Measurements from ENCODE around the gene COL26A1. TPM values are rescaled to one million over a fixed set of nuclear protein-coding genes. Genes with fewer than 3 reads are reported as not detected.

The COL26A1 gene
- total RNA-seq, 2 donors from 2014 or later, result not detected

- Mint-ChIP-seq H3K9me3 (no peaks in the 10 kb centered on the region), H3K4me1 (ENCODE audit: low read depth in 2 of 2) (no peaks in the 10 kb centered on the region), H3K4me3 (no peak overlapping the region), H3K36me3 (no peaks in the 10 kb centered on the region), H3K27me3 (peaks cover 0 to under 1% of the 10 kb centered on the region in 2 donors), H3K27ac (no peak overlapping the region)
- ATAC-seq (no peak), DNase-seq (ENCODE audit: low spot score) (no peak)
Observed at GRCh38 chr7:101518336-101518735, 155.7 kb downstream of the COL26A1 start.

GRCh38 chr7:101519324-101520023, 156.8 kb downstream of the COL26A1 start:
- no peak overlapping the region for H3K4me3 Mint-ChIP-seq
- peak in 1 of 2 donors; percentile 36 for ATAC-seq
- no peaks in the 10 kb centered on the region for H3K9me3 Mint-ChIP-seq
- H3K4me1 Mint-ChIP-seq (ENCODE audit: low read depth in 2 of 2), result no peaks in the 10 kb centered on the region
- no peaks in the 10 kb centered on the region for H3K36me3 Mint-ChIP-seq
- DNase-seq (ENCODE audit: low spot score), result no peak
- peaks cover 0 to 5% of the 10 kb centered on the region in 2 donors for H3K27me3 Mint-ChIP-seq
- H3K27ac Mint-ChIP-seq, result no peak overlapping the region

GRCh38 chr7:101521430-101521925, 158.8 kb downstream of the COL26A1 start:
- Mint-ChIP-seq H3K36me3 (no peaks in the 10 kb centered on the region), H3K9me3 (no peaks in the 10 kb centered on the region), H3K4me1 (ENCODE audit: low read depth in 2 of 2) (no peaks in the 10 kb centered on the region), H3K4me3 (no peak overlapping the region), H3K27ac (no peak overlapping the region), H3K27me3 (peaks cover 0 to 8% of the 10 kb centered on the region in 2 donors)
- ATAC-seq (no peak), DNase-seq (ENCODE audit: low spot score) (no peak)

DNA sequence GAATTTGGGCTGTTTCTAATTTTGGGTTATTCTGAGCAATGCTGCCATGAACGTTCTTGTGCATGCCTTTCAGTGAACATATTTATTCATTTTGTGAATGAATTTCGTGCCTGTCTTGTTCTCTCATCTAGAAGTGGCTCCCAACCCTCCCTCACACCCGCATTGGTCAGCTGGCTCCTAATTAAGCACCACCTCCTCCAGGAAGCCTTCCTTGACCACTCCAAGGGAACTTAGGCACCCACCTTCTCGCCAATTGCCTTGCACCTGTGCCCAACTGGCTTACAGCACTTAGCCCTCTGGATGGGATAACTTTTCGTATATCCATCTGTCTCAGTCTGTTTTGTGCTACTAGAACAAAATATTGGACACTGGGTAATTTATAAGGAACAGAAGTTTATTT, 159.3 kb downstream of the COL26A1 start:
- no peak overlapping the region for H3K27ac Mint-ChIP-seq
- H3K4me1 Mint-ChIP-seq (ENCODE audit: low read depth in 2 of 2), result no peaks in the 10 kb centered on the region
- H3K4me3 Mint-ChIP-seq, result no peak overlapping the region
- H3K9me3 Mint-ChIP-seq, result no peaks in the 10 kb centered on the region
- no peak for ATAC-seq
- H3K27me3 Mint-ChIP-seq, result peaks cover 0 to 8% of the 10 kb centered on the region in 2 donors
- no peak for DNase-seq (ENCODE audit: low spot score)
- no peaks in the 10 kb centered on the region for H3K36me3 Mint-ChIP-seq

GRCh38 chr7:101527844-101528667, 165.4 kb downstream of the COL26A1 start:
- H3K27ac Mint-ChIP-seq, result no peak overlapping the region
- peaks cover 0 to 8% of the 10 kb centered on the region in 2 donors for H3K27me3 Mint-ChIP-seq
- H3K36me3 Mint-ChIP-seq, result no peaks in the 10 kb centered on the region
- DNase-seq (ENCODE audit: low spot score) (no peak), ATAC-seq (no peak)
- no peak overlapping the region for H3K4me3 Mint-ChIP-seq
- no peaks in the 10 kb centered on the region for H3K9me3 Mint-ChIP-seq
- H3K4me1 Mint-ChIP-seq (ENCODE audit: low read depth in 2 of 2), result peaks cover 0 to 4% of the 10 kb centered on the region in 2 donors

- H3K9me3 Mint-ChIP-seq, result no peaks in the 10 kb centered on the region
- H3K4me1 Mint-ChIP-seq (ENCODE audit: low read depth in 2 of 2), result peaks cover 4 to 8% of the 10 kb centered on the region in 2 donors
- H3K4me3 Mint-ChIP-seq, result no peak overlapping the region
- ATAC-seq (no peak), DNase-seq (ENCODE audit: low spot score) (no peak)
- no peaks in the 10 kb centered on the region for H3K36me3 Mint-ChIP-seq
- peaks cover 0 to 5% of the 10 kb centered on the region in 2 donors for H3K27me3 Mint-ChIP-seq
- H3K27ac Mint-ChIP-seq, result peak overlapping the region in 1 of 2 donors; percentile 12
Observed at GRCh38 chr7:101529560-101529959, 166.9 kb downstream of the COL26A1 start.

DNA sequence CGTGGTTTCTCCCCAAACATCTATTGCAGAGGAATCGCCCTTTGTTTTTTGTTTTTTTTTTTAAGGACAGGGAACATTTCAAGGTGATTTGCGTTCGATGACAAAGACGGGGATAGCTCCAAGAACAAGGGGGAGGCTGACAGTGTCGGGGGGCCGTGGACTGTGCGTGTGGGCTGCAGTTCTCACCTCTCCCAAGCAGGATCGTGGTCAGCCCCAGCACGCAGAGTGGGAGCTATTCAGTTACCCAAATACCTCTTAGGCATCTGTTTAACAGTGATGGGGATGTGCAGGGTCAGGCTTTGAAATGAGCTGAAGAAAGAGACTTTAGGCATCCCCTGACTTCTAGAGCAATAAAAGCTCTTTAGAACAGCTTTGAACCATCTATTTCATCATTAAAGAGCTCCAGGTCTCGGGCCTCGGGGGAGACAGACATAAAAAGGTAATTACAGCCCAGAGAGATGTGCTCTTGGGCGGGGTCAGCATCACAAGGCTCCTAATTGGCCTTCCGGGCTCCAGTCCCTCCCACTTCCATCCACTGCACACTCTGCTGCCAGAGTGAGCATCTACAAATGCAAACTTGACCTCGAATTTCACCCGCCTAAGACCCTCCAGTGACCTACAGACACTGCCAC, 169.2 kb downstream of the COL26A1 start:
- ATAC-seq (no peak), DNase-seq (ENCODE audit: low spot score) (no peak)
- Mint-ChIP-seq H3K27me3 (peaks cover 0 to 3% of the 10 kb centered on the region in 2 donors), H3K27ac (no peak overlapping the region), H3K36me3 (no peaks in the 10 kb centered on the region), H3K4me3 (no peak overlapping the region), H3K9me3 (no peaks in the 10 kb centered on the region), H3K4me1 (ENCODE audit: low read depth in 2 of 2) (peaks cover 17 to 20% of the 10 kb centered on the region in 2 donors)

- Mint-ChIP-seq H3K4me1 (ENCODE audit: low read depth in 2 of 2) (peaks cover 17 to 20% of the 10 kb centered on the region in 2 donors), H3K9me3 (no peaks in the 10 kb centered on the region), H3K4me3 (no peak overlapping the region), H3K27ac (no peak overlapping the region), H3K36me3 (no peaks in the 10 kb centered on the region), H3K27me3 (peaks cover 0 to 3% of the 10 kb centered on the region in 2 donors)
- DNase-seq (ENCODE audit: low spot score), result no peak
- ATAC-seq, result no peak
Observed at GRCh38 chr7:101532400-101533102, 169.9 kb downstream of the COL26A1 start.

DNA sequence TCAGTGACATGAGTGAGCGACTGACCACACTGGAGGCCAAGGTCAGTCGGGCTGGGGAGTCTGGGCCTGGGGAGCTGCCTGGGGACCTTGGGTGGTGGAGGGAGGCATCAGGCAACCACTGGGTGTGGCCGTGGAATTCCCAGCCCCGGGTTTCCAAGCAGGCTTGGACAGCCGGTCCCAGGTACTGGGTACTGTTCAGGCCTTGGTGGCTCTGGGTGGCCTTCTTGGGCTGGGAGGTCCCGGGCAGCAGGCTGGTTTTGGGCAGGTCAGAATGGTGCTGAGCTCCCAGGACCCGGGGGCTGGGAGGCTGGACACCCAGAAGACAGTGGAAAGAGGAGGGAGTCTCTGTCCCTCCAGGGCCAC, 170.4 kb downstream of the COL26A1 start:
- peaks cover 17 to 20% of the 10 kb centered on the region in 2 donors for H3K4me1 Mint-ChIP-seq (ENCODE audit: low read depth in 2 of 2)
- no peaks in the 10 kb centered on the region for H3K9me3 Mint-ChIP-seq
- H3K4me3 Mint-ChIP-seq, result no peak overlapping the region
- H3K27me3 Mint-ChIP-seq, result peaks cover 0 to 3% of the 10 kb centered on the region in 2 donors
- ATAC-seq (no peak), DNase-seq (ENCODE audit: low spot score) (no peak)
- H3K36me3 Mint-ChIP-seq, result no peaks in the 10 kb centered on the region
- no peak overlapping the region for H3K27ac Mint-ChIP-seq

DNA sequence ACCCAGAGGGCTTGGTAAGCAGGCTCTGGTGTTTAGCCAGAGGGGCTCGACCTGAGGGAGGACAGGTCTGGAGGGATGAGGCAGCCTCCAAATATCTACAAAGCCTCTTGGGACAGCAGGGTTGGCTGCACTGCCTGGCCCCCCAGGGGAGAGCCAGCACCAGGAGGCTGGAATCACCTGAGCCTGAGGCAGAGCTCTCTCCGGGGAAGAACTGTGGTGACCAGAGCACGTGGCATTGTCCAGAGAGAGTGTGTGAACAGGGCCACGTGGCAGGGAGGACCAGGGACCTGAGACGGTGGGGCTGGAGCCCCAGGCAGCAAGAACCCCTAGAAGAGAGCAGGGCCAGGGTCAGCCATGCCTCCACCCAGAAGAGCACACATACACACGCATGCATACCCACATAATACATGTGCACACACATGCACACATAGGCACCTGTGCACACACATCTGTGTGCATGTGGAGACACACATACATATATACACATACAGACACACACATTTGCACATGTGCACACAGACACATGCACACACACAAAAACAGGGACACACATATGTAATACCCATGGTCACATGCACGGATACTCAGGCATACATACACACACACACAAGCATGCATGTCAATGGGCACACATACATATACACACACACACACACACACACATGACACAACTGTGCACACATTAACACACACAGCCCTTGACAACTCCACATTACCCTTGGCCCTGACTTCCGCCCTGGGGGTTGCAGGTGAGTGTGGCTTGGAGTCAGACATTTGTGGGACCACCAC, 171.5 kb downstream of the COL26A1 start:
- peaks cover 0 to 3% of the 10 kb centered on the region in 2 donors for H3K27me3 Mint-ChIP-seq
- peaks cover 17 to 24% of the 10 kb centered on the region in 2 donors for H3K4me1 Mint-ChIP-seq (ENCODE audit: low read depth in 2 of 2)
- ATAC-seq (peak in 1 of 2 donors; percentile 6), DNase-seq (ENCODE audit: low spot score) (no peak)
- H3K9me3 Mint-ChIP-seq, result no peaks in the 10 kb centered on the region
- no peak overlapping the region for H3K4me3 Mint-ChIP-seq
- H3K36me3 Mint-ChIP-seq, result no peaks in the 10 kb centered on the region
- no peak overlapping the region for H3K27ac Mint-ChIP-seq

DNA sequence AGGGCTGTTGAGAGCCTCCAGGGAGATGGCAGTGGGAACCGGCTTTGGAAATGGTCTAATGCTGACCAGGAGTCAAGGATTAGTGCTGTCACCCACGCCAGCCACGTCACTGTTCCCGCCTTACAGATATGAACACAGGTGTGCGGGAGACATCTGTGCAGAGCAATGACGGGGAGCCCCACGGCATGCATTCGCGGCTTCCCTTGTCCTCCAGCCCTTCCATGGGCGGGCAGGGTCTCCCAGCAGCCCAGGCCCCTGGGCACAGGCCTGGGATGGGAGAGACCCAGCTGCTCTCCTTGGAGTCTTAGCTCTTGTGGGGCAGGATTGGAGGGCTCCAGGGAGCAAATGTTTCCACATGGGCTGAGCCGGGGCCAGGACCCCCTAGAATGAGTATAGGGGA, 172.2 kb downstream of the COL26A1 start:
- no peak for DNase-seq (ENCODE audit: low spot score)
- H3K4me3 Mint-ChIP-seq, result no peak overlapping the region

GRCh38 chr7:101535351-101535751, 172.7 kb downstream of the COL26A1 start:
- H3K27ac Mint-ChIP-seq, result no peak overlapping the region
- peak overlapping the region; percentile 17 for H3K4me3 Mint-ChIP-seq
- peaks cover 17 to 25% of the 10 kb centered on the region in 2 donors for H3K4me1 Mint-ChIP-seq (ENCODE audit: low read depth in 2 of 2)
- H3K36me3 Mint-ChIP-seq, result no peaks in the 10 kb centered on the region
- no peak for DNase-seq (ENCODE audit: low spot score)
- no peaks in the 10 kb centered on the region for H3K9me3 Mint-ChIP-seq
- peaks cover 0 to 3% of the 10 kb centered on the region in 2 donors for H3K27me3 Mint-ChIP-seq
- ATAC-seq, result peak; percentile 60 to 81

More for the DNA sequence above, 172.2 kb downstream of the COL26A1 start:
- H3K4me1 Mint-ChIP-seq (ENCODE audit: low read depth in 2 of 2), result peaks cover 17 to 25% of the 10 kb centered on the region in 2 donors
- H3K27me3 Mint-ChIP-seq, result peaks cover 0 to 3% of the 10 kb centered on the region in 2 donors
- ATAC-seq, result no peak
- H3K9me3 Mint-ChIP-seq, result no peaks in the 10 kb centered on the region
- no peak overlapping the region for H3K27ac Mint-ChIP-seq
- H3K36me3 Mint-ChIP-seq, result no peaks in the 10 kb centered on the region

Measured in natural killer cell treated with Interleukin-12 subunit alpha and Interleukin-12 subunit beta and Interleukin-15 and Interleukin-18, amount 100 ng/mL, for 72 hours (primary cell).